HEK293T (cell line): ENCODE measurements around the gene VANGL1.

Experiments
- CTCF ChIA-PET: fragments of 350-600 bp; formaldehyde crosslinking; extraction: SDS; loops from one replicate; lab custom pipeline; 2021; ENCODE audit warnings: antibody characterized with exemption, inconsistent platforms; lab: Yijun Ruan, JAX
- POLR2A ChIA-PET: fragments of 350-600 bp; formaldehyde crosslinking; extraction: SDS; loops from one replicate; lab custom pipeline; 2020; ENCODE audit warnings: antibody characterized with exemption, inconsistent platforms; lab: Yijun Ruan, JAX
- DNase-seq: peaks from one replicate; pipeline ENCODE4 v3.0.0; 2012; ENCODE audit warnings: mixed read lengths; ENCODE audit errors: extremely low spot score
- ARNT ChIP-seq: fragments of 450-650 bp; IDR thresholded peaks from 2 replicates; pipeline ENCODE4 v1.6.1; 2017; ENCODE audit warnings: mild to moderate bottlenecking
- BHLHE40 ChIP-seq: fragments of 450-650 bp; IDR thresholded peaks from 2 replicates; pipeline ENCODE4 v1.6.1; 2016; ENCODE audit warnings: mild to moderate bottlenecking, moderate library complexity, borderline replicate concordance
- CTBP1 ChIP-seq: fragments of 450-650 bp; IDR thresholded peaks from 2 replicates; pipeline ENCODE4 v1.6.1; 2016; ENCODE audit warnings: borderline replicate concordance
- ELF4 ChIP-seq: fragments of 450-650 bp; IDR thresholded peaks from 2 replicates; pipeline ENCODE4 v1.6.1; 2017; ENCODE audit warnings: antibody characterized with exemption
- FOXA1 ChIP-seq: fragments of 450-650 bp; IDR thresholded peaks from 2 replicates; pipeline ENCODE4 v1.6.1; 2016; ENCODE audit warnings: mild to moderate bottlenecking
- FOXK2 ChIP-seq: fragments of 450-650 bp; IDR thresholded peaks from 2 replicates; pipeline ENCODE4 v1.6.1; 2016; ENCODE audit warnings: mild to moderate bottlenecking
- FOXM1 ChIP-seq: fragments of 450-650 bp; IDR thresholded peaks from 2 replicates; pipeline ENCODE4 v1.6.1; 2017; ENCODE audit warnings: mild to moderate bottlenecking, borderline replicate concordance
- HDGF ChIP-seq: fragments of 450-650 bp; IDR thresholded peaks from 2 replicates; pipeline ENCODE4 v1.6.1; 2017; ENCODE audit warnings: antibody characterized with exemption, borderline replicate concordance
- L3MBTL2 ChIP-seq: fragments of 450-650 bp; conservative IDR thresholded peaks from 2 replicates; pipeline ENCODE4 v1.6.1; 2016; ENCODE audit warnings: mild to moderate bottlenecking
- LEF1 ChIP-seq: fragments of 450-650 bp; IDR thresholded peaks from 2 replicates; pipeline ENCODE4 v1.6.1; 2017; ENCODE audit warnings: mild to moderate bottlenecking, borderline replicate concordance
- NFRKB ChIP-seq: fragments of 450-650 bp; IDR thresholded peaks from 2 replicates; pipeline ENCODE4 v1.6.1; 2016; ENCODE audit warnings: mild to moderate bottlenecking, moderate library complexity
- PKNOX1 ChIP-seq: fragments of 450-650 bp; IDR thresholded peaks from 2 replicates; pipeline ENCODE4 v1.6.1; 2016
- SP1 ChIP-seq: fragments of 450-650 bp; IDR thresholded peaks from 2 replicates; pipeline ENCODE4 v1.6.1; 2017
- SUZ12 ChIP-seq: fragments of 450-650 bp; IDR thresholded peaks from 2 replicates; pipeline ENCODE4 v1.6.1; 2016; ENCODE audit warnings: mild to moderate bottlenecking
- TARDBP ChIP-seq: fragments of 450-650 bp; IDR thresholded peaks from 2 replicates; pipeline ENCODE4 v1.6.1; 2016
- ZNF384 ChIP-seq: fragments of 450-650 bp; IDR thresholded peaks from 2 replicates; pipeline ENCODE4 v1.6.1; 2016

VANGL1 gene

GRCh38 chr1:115666206-115666605 lies 24.4 kb downstream of the VANGL1 start:
- CTCF ChIA-PET: no interaction called here
- POLR2A ChIA-PET: no interaction called here
- TF ChIP-seq SP1: no peak
- no peak for DNase-seq

GRCh38 chr1:115666702-115667101 lies 24.9 kb downstream of the VANGL1 start:
- DNase-seq: no peak
- POLR2A ChIA-PET: no interaction called here
- CTCF ChIA-PET: no interaction called here
- TF ChIP-seq ZNF384 (no peak), SUZ12 (no peak)

- ChIA-PET CTCF (interaction anchor here (1.3 to 1.4 kb wide), 2 partner anchors 38 to 60 kb away, joined by 4 read pairs; no protein-coding TSS in a partner anchor), POLR2A (no interaction called here)
- TF ChIP-seq HDGF: no peak
- TF ChIP-seq BHLHE40: no peak
- TF ChIP-seq FOXA1: no peak
- no peak for TF ChIP-seq L3MBTL2
- TF ChIP-seq SP1: no peak
- no peak for TF ChIP-seq CTBP1
- TF ChIP-seq FOXM1: no peak
- TF ChIP-seq ELF4: no peak
- TF ChIP-seq NFRKB: no peak
- no peak for TF ChIP-seq ZNF384
- TF ChIP-seq SUZ12: no peak
- no peak for TF ChIP-seq ARNT
- TF ChIP-seq TARDBP: no peak
- no peak for TF ChIP-seq LEF1
- TF ChIP-seq FOXK2: no peak
- TF ChIP-seq PKNOX1: no peak
- DNase-seq: no peak
These were observed 26.8 kb downstream of the VANGL1 start for GRCh38 chr1:115668579-115668978.

GRCh38 chr1:115669002-115669673 lies 27.4 kb downstream of the VANGL1 start:
- TF ChIP-seq SUZ12 (no peak), TARDBP (no peak)
- DNase-seq: no peak
- POLR2A ChIA-PET: no interaction called here
- CTCF ChIA-PET: interaction anchor here (1.3 to 1.4 kb wide), 2 partner anchors 38 to 61 kb away, joined by 4 read pairs; no protein-coding TSS in a partner anchor

- TF ChIP-seq FOXM1 (no peak), ZNF384 (no peak), TARDBP (no peak), SP1 (no peak), HDGF (no peak), NFRKB (no peak), ELF4 (no peak)
- POLR2A ChIA-PET: no interaction called here
- DNase-seq: no peak
- CTCF ChIA-PET: interaction anchor here (1.3 to 1.7 kb wide), 2 partner anchors 37 to 62 kb away, joined by 4 to 8 read pairs; no protein-coding TSS in a partner anchor
These were observed 28.1 kb downstream of the VANGL1 start for GRCh38 chr1:115669886-115670285.

GRCh38 chr1:115670476-115671175 lies 28.9 kb downstream of the VANGL1 start:
- TF ChIP-seq NFRKB (no peak), SP1 (no peak), ARNT (no peak), L3MBTL2 (no peak), TARDBP (no peak), SUZ12 (no peak), FOXK2 (no peak), FOXA1 (no peak), CTBP1 (no peak), HDGF (no peak), PKNOX1 (no peak), ZNF384 (no peak), BHLHE40 (no peak), ELF4 (no peak), FOXM1 (no peak), LEF1 (no peak)
- ChIA-PET CTCF (interaction anchor here (1.7 kb wide), 1 partner anchor 36 kb away, joined by 8 read pairs; no protein-coding TSS in a partner anchor), POLR2A (no interaction called here)
- no peak for DNase-seq

- POLR2A ChIA-PET: no interaction called here
- no peak for TF ChIP-seq FOXA1
- TF ChIP-seq SUZ12: no peak
- no peak for TF ChIP-seq CTBP1
- no peak for TF ChIP-seq FOXM1
- no peak for TF ChIP-seq NFRKB
- no peak for TF ChIP-seq ELF4
- TF ChIP-seq ZNF384: no peak
- TF ChIP-seq TARDBP: no peak
- no peak for TF ChIP-seq BHLHE40
- TF ChIP-seq FOXK2: no peak
- no peak for TF ChIP-seq HDGF
- CTCF ChIA-PET: interaction anchor here (1.7 kb wide), 1 partner anchor 35 kb away, joined by 8 read pairs; no protein-coding TSS in a partner anchor
- no peak for DNase-seq
These were observed 29.6 kb downstream of the VANGL1 start for GRCh38 chr1:115671176-115671934.
